ENCODE data around the gene CACNB3.
A peak's percentile ranks its signal among the peaks of the same experiment; 100 is the strongest.

The CACNB3 gene

DNA sequence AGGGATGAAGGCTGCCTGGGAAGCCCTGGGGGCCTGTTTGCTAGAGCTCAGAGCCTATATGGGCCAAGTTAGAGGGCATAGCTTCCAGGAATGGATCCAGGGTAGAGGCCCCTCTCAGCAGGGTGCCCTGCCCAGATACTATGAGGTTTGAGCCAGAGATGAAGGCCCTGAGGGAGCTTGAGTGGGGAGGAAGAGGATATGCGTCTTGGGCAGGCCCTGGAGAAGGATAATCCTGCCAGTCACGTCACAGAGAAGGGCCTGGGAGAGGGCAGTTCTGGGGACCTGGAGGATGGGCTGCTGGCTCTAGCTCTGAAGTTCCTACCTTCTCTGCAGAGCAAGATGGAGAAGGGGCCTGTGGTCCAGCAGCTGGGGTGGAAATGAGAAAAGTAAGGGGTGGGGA is 5.9 kb upstream of the CACNB3 start:
- H3K36me3 ChIP-seq, result no peaks in the 10 kb centered on the region
- H3K27ac ChIP-seq, result no peak overlapping the region
- H3K9me3 ChIP-seq, result no peaks in the 10 kb centered on the region
- TF ChIP-seq CTCF (IDR thresholded peaks at IDR 0.05), result no peak
- H3K4me3 ChIP-seq (ENCODE audit: low read depth in 1 of 2, low read length in 1 of 2), result no peak overlapping the region
- H3K4me1 ChIP-seq (ENCODE audit: control insufficient read depth in 1 of 2, insufficient read depth in 1 of 2, low read depth in 1 of 2, low read length in 1 of 2), result peaks cover 19 to 27% of the 10 kb centered on the region in 2 experiments
- H3K27me3 ChIP-seq, result peaks cover 42% of the 10 kb centered on the region

- peak overlapping the region; percentile 69 to 92 for H3K4me3 ChIP-seq (ENCODE audit: low read depth in 1 of 2, low read length in 1 of 2)
- no peak for TF ChIP-seq CTCF (IDR thresholded peaks at IDR 0.05)
- H3K27me3 ChIP-seq, result peaks cover 55% of the 10 kb centered on the region
- H3K36me3 ChIP-seq, result no peaks in the 10 kb centered on the region
- H3K4me1 ChIP-seq (ENCODE audit: control insufficient read depth in 1 of 2, insufficient read depth in 1 of 2, low read depth in 1 of 2, low read length in 1 of 2), result peaks cover 32 to 33% of the 10 kb centered on the region in 2 experiments
- H3K27ac ChIP-seq, result no peak overlapping the region
- no peaks in the 10 kb centered on the region for H3K9me3 ChIP-seq
Observed at GRCh38 chr12:48813465-48814261, 4.6 kb upstream of the CACNB3 start.

DNA sequence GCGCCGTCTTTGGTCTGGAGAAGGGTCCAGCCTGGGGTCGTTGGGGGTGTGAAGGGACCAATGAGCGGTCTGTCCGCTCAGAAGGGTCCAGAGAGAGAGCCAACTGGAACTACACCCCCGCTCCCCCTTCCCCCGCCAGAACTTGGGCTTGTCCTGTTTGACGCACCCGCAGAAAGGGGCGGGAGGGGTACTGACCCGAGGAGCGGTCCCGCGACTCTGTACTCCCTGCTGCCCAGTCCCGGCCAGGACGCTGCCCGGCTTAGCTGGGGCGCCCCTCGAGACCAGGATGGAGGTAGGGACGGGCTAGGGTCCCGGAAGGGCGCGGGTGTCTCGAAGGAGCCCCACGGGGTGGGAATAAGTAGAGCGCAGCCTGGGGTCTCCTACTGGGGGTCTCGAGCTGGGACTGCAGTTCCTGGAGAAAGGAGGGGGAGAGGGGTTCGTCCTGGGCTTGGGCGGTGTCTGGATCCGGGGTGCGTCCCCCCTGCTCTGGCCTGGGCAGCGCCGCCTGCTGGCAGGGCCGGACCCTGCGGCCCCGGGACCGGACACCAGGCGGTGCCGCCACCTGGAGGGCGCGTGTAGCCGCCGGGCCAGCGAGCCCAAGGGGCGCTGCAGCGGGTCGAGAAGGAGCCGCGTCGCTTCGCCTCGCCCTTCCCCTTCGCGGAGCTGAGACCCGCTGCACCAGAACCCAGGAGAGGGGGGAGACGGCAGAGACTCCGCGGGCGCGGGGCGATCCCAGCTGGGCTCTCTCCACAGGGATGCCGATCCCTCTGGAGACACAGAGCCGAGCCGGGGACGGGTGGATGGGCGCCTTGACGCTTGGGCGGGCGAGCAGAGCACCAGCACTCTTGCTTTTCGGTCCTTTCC is 3.8 kb upstream of the CACNB3 start:
- H3K4me1 ChIP-seq (ENCODE audit: control insufficient read depth in 1 of 2, insufficient read depth in 1 of 2, low read depth in 1 of 2, low read length in 1 of 2), result peaks cover 33% of the 10 kb centered on the region in 2 experiments
- H3K9me3 ChIP-seq, result no peaks in the 10 kb centered on the region
- H3K4me3 ChIP-seq (ENCODE audit: low read depth in 1 of 2, low read length in 1 of 2), result peak overlapping the region; percentile 69 to 92
- peak overlapping the region; percentile 55 for H3K27ac ChIP-seq
- TF ChIP-seq CTCF (IDR thresholded peaks at IDR 0.05), result peak; percentile 94
- no peaks in the 10 kb centered on the region for H3K36me3 ChIP-seq
- peaks cover 63% of the 10 kb centered on the region for H3K27me3 ChIP-seq

DNA sequence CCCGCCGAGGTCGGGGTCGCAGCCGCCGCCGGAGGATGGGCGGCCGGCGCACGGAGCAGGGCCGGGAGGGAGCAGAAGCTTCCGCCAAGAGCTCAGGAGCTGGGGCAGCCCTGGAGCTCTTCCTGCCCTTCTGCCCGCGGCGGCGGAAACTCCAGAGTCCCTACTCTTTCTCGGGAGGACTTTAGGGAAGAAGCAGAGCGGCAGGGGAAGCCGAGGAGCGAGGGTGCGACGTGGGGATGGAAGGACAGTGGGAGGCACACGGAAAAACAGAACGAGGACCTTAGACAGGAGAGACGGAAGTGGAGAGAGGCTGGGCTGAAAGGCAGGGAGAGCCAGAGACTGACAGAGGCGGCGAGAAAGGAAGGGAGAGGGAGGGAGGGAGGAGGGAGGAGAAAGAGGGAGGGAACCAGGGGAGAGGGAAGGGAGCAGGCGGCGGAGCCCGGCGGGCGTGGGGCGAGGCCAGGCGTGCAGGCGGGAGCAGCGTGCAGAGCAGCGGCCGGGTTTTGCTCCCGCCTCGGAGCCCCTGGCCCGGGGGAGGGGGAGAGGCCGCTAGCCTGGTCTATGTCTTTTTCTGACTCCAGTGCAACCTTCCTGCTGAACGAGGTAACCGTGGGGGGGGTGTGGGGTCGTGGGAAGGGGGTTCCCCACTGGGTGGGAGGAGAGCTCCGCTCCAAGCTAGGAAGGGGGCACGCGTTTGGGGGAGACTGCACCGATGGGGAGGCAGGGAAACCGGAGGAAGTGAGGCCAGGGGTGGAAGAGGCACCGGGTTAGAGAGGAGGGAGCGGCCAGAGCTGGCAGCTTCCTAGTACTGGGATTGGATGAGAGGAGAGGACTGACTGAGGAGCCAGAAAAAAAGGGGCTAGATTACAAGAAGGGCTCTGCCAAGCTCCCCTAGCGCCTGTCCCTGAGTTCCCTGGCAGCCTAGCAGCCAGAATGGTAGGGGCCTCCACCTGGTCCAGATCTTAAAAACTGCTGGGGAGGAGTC is 2.9 kb upstream of the CACNB3 start:
- Histone ChIP-seq H3K27ac (peak overlapping the region; percentile 55), H3K27me3 (peaks cover 73% of the 10 kb centered on the region), H3K9me3 (no peaks in the 10 kb centered on the region), H3K36me3 (no peaks in the 10 kb centered on the region), H3K4me3 (ENCODE audit: low read depth in 1 of 2, low read length in 1 of 2) (peak overlapping the region; percentile 69 to 92), H3K4me1 (ENCODE audit: control insufficient read depth in 1 of 2, insufficient read depth in 1 of 2, low read depth in 1 of 2, low read length in 1 of 2) (peaks cover 33% of the 10 kb centered on the region in 2 experiments)
- TF ChIP-seq CTCF (IDR thresholded peaks at IDR 0.05), result no peak

Data from neutrophil (primary cell).